Measurements from ENCODE around the gene BAHCC1. TPM values are rescaled to one million over a fixed set of nuclear protein-coding genes. Genes with fewer than 3 reads are reported as not detected.
A peak's percentile ranks its signal among the peaks of the same experiment; 100 is the strongest.

The BAHCC1 gene
- total RNA-seq, 1 donor from 2014 or later: 2.1 TPM

DNA sequence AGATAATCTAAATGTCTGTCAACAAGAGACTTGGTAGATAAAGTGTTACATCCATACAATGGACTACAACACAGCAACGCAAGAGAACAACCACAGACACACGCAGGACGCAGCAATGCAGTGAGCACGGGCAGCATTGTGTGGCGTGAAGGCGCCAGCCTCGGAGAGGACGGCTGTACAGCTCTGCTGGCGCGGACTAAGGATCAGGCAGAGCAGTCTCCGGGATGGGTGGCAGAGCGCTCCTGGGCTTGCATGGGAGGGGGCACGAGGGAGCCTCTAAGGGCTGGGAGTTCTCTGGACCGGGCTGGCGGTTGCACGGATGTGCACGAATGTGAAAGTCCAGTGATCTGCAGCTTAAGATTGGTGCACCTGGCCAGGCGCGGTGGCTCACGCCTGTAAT, 82.9 kb downstream of the BAHCC1 start:
- DNase-seq (ENCODE audit: low read depth in 2 of 2): no peak

DNA sequence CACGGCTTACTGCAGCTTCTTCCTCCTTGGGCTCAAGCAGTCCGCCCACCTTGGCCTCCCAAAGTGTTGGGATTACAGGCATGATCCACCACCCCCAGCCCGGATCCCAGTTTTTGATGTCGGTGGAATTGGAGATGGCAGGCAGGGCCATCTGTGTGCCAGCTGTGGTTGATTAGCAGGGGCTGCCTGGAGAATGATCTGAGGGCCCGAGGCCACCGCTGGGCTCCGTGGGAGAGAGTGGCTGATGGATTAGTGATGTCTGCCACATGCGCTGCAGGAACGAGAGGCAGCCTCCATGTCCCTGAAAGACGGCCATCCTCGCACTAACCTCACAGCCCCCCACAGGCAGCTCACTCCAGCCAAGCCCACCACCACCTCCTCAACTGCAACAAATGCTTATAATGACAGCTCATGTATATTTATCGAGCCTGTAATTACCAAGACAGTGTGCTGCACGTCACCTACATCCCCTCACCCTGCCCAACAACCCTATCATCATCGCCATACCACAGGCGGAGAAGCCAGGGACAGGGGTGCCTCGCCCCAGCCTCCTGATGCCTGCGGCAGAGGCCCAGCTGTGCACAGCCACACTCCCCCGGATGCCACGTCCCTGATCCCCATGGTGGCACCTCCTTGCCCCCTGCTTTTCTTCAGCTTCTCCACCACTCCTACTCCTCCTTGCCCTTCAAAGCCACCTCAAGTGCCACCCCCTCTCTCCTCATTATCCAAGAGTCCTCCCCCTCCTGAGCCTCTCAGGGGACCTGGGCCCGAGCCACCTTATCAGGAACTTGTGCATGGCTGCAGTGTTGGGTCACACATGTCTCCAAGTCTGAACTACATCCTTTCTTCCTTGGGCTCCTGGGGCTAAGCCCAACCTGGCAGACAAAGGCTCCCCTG, 84.2 kb downstream of the BAHCC1 start:
- no peak for DNase-seq (ENCODE audit: low read depth in 2 of 2)

DNA sequence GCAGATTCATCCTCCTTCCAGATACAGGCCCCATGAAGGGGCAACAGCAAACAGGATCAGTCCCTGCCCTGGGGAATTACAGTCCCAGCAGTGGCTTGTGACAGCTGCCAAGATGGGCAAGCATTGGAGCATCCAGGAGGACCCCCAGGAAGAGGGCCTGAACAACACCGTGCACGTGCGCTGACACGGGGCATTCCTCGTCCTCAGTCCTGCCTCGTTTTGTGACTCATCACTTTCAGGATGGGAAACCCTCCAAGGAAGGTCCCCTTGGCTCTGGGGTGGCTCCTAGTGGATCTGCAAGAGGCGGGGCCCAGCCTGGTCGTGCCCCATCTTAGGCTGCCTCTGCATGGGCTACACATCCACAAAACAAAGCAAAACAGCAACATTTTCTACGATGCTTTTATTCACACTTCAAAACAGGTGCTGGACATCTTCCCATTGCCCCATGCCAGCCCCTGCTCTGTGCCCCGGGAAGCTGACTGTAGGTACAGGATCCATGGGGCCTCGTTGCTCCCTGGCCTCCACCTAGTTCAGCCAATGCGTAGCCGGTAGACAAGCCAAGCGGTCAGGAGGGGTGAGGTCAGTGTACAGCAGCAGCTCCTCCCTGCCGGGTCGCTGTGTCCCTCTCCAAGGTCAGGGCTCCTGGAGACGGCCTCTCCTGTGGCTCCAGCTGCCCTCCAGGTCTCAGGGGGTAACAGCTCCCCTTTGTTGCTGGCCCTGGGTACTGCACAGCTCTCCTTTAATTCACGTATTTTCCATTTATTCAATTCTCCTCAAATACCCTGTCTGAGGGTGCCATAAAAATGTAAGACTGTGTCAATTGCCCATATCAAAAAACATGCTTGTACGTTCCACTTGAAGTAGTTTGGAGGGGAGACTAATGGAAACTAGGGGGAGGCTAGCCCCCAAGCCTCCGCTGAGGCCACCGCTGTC, 85.1 kb downstream of the BAHCC1 start:
- DNase-seq (ENCODE audit: low read depth in 2 of 2): no peak

DNA sequence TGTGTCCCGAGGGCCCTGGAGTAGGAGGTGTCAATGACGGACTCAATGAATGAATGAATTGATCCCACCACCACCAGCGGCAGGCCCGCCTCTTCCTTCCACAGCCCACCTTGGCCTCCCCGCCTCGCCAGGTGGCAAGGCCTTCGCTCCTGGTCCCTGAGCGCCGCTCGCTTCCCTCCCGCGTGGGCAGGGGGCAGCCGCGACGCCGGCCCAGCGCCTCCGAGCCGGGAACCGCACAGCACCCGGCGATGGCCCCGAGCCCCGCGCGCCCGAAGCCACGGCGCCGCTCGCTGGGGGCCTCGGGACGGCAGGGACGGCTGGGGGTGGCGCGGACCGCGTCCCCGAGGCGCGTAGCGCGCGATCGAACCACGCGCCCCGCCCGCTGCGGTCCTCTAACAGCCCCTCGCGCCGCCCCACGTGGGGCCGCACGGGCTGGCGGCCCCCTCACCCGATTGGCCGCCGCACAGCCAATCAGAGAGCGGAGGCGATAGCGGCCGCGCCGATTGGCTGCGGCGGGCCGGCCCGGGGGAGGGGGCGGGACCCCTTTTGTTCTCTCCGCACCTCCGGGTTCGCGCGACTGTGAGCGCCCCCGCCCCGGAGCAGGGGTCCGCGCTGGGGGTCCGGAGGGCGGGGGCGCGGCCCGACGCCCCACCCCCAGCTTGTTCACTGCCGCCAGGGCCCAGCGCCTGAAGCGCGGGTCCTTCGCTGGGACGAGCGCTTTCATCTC, 86.0 kb downstream of the BAHCC1 start:
- DNase-seq (ENCODE audit: low read depth in 2 of 2): peak in 1 of 2 donors; percentile 85

DNA sequence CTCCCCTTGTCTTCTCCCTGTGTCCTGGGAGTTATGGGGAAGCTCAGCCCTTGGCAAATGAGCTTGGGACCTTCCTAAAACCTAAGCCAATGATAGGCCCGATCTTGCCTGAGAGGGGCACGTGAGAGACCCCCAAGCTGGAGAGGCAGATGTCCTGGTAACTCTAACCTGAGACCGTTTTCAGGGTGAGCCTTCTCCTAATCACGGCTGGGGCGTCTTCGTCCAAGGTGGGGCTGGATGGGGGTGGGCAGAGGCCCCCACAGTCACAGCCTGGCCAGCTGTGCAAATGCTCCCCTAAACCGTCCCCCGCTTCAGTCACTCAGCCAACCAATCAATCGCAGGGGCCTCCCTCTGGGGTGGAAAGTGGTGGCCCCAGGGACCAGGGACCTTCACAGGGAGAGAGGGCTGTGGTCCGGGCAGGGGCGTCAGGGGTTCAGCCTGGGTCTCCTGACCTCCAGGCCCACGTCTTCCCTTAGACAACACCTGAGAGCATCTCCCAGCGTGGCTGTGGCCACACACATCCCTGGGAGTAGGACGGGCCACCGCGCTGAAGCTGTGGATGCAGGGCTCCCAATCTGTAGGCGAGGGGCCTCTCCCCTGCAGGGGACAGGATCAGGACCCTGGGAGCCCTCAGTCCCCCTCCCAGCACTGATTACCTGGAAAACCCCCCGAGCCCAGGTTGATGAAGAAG, 86.7 kb downstream of the BAHCC1 start:
- DNase-seq (ENCODE audit: low read depth in 2 of 2): no peak

DNA sequence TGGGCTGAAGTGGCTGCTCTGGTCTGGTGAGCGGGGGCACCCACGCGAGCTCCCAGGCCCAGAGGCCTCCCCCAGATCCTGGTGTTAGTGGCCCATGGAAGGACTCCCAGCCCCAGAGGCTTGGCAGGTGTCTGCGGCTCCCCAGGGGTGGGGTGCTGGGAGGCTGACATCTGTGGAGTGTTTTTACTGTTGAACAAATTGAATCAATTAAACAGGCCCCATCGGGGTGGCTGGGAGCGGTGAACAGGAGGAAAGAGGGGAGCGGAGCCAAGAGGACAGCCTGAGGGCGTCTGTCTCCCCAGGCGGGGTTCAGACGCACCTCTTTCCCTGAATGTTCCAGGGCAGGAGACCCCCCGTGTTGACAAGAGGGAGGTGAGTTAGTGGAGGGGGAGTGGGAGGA, 87.4 kb downstream of the BAHCC1 start:
- DNase-seq (ENCODE audit: low read depth in 2 of 2): no peak

DNA sequence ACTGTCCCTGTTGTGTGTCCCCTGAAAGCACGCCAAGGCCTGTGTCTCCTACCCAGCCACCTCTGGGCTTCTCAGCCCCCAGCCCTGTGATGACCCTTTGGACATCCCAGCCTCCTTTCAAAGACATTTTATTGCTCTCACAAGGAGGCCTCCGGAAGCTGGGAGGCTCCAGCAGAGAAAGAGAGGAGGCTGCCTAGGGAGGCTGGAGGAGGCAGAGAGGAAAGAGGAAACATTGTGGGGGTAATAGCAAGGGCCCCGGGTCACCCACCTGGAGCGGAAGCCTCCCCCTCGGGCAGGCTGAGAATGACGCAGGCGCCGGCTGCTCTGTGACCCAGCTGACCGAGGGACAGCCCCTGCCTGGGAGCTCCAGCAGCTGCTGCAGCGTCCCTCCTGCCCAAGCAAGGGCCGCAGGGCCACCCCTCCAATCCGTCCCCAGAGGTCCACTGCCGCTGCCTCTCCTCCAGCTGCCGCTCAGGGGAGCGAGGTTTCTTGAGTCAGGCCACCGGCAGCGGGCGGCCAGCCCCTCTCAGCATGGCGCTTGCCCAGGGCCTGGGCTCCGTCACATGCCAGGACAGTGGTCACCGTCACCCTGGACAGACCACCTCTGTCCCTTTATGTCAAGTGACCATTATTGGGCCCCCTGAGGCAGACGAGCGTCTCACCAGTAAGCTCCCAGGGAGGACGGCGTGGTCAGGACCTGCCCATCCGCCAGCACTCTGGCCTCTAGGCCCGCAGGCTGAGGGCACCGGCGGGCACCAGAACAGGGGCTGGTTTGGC, 88.0 kb downstream of the BAHCC1 start:
- DNase-seq (ENCODE audit: low read depth in 2 of 2): peak; percentile 82 to 94

DNA sequence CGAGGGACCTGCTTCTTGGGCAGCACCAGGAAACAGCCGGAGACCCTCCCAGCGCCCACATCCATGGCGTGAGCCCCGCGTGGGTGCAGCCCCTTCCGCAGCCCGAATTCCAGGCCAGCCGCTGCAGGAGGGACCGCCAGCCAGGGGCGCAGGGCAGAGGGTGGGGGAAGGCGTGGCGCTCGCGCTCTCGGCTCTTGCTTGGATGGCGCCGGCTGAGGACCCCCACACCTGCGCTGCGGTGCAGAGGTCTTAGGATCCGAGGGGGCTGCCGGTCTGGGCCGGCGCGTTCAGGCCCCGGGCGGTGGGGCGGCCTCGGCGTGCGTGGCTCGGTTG, 88.6 kb downstream of the BAHCC1 start:
- DNase-seq (ENCODE audit: low read depth in 2 of 2): no peak

DNA sequence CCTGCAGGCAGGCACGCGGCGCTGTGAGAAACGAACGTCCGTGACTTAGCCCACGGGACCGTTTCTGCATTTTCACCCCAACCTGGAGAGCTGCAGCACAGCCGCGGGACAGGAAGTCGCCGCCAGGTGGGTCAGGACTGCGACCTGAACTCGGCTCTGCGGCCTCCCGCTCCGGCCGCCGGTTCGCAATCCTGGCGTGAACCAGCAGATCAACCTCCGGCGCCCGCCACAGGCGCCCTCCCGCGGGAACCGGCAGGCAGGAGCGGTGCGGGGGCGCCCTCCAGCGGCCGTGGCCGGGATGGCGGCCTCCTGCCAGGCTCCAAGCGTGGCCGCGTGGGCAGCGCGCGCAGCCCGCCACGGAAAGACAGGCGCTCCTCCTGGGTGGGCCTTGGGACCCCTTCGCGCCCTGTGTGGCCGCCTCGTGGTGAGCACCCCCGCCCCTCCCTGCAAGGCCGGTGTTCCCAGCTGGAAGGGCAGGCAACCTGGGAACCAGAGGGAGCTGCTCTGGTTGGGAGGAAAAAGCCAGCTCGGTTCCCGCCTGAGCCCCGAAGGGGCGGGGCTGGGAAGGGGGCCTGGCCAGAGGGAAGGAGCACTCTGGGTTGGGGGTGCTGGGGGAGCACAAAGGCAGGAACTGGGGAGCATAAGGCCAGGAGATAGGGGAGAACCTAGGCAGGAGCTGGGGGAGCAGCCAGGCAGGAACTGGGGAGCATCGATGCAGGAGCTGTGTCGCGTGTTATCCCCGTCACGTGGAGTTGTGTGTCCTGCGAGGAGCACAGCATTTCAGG, 89.1 kb downstream of the BAHCC1 start:
- peak; percentile 61 to 82 for DNase-seq (ENCODE audit: low read depth in 2 of 2)

DNA sequence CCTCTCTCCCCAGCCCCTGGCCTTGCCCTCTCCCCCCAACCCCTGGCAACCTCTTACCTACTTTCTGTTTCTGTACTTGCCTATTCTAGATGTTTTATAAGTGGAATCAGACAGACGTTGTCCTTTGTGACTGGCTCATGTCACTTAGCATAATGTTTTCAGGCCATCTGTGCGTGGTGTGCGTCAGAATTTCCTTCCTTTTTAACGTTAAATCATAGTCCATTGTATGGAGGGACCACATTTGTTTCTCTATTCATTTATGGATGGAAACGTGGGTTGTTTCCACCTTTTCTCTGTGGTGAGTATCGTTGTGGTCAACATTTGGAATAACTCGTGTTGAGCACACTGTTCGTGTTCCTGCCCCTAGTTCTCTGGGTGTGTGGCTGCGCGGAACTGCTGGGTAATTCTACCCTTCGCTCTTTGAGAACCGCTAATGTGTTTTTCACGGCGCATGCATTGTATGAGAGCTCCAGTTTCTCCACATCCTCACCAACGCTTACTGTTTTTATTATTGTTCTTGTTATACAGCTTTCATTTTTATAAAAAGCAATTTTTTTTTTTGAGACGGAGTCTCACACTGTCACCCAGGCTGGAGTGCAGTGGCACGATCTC, 91.0 kb downstream of the BAHCC1 start:
- peak; percentile 95 to 97 for DNase-seq (ENCODE audit: low read depth in 2 of 2)

DNA sequence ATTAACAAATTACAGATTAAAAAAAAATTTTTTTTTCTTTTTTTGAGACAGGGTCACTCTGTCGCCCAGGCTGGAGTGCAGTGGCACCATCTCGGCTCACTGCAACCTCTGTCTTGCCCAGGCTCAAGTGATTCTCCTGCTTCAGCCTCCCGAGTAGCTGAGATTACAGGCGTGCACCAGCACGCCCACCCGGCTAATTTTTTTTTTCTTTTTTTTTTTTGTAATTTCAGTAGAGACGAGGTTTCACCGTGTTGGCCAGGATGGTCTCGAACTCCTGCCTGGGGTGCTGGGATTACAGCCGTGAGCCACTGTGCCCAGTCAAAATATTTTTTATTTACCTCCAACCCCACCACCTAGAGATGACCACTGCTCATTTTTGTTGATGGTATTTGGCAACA, 91.8 kb downstream of the BAHCC1 start:
- DNase-seq (ENCODE audit: low read depth in 2 of 2): no peak

DNA sequence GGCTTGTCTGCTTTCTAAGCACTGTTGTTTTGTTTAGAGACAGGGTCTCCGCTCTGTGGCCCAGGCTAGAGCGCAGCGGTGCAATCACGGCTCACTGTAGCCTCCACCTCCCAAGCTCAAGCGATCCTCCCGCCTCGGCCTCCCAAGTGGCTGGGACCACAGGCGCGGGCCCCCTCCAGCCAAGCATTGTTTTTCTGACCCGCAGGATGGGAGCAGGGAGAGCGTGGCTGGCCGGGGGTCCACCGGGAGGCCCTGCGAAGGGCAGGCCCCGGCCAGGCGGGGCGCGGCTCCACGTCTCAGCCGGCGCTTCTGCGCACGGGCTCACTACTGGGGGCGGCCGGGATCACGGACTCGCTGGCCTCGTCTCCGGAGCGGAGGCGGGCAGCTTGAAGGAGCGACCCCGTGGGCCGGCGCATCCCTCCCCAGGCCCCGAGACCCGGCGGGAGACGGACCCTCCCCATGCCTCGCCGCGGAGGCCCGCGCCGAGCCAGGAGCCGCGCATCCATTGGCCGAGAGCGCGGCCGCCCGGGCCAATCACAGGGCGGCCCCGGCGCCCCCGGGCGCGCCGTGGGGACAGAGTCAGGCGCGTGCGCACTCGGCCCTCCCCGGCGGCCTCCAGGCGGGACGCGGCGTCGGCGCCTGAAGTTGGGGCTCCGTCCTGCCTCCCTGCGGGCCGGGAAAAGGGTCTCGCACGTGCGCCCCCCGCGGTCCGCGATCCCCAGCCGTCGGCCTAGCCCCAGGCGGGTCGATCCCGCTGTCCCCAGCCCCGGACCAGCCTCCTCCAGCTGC, 92.4 kb downstream of the BAHCC1 start:
- peak in 1 of 2 donors; percentile 79 for DNase-seq (ENCODE audit: low read depth in 2 of 2)

DNA sequence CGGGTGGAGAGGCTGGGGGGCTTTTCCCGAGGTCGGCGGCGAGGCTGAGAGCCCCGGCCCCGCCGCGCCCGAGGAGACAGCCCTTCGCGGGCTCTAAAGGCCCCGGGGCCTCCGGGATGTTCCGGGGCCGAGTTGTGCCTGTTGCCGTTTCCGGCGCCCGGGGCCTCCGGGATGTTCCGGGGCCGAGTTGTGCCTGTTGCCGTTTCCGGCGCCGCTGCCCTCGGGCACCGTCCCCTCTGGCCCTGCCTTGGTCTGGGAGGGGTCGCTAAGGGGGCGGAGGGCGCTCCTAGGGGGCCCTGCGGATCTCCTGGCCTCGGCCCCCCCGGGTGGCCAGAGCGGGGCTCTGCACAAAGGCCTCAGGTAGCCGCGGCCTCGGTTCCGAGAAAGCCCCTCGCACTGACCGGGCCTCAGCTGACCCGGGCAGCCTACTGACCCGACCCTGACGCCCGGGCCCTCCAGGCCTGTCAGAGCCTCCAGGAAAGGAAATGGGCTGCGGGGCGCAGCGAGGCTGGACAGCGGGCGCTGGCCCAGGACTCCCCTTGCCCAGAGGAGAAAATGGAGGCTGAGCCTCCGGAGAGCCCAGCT, 93.1 kb downstream of the BAHCC1 start:
- DNase-seq (ENCODE audit: low read depth in 2 of 2): no peak

DNA sequence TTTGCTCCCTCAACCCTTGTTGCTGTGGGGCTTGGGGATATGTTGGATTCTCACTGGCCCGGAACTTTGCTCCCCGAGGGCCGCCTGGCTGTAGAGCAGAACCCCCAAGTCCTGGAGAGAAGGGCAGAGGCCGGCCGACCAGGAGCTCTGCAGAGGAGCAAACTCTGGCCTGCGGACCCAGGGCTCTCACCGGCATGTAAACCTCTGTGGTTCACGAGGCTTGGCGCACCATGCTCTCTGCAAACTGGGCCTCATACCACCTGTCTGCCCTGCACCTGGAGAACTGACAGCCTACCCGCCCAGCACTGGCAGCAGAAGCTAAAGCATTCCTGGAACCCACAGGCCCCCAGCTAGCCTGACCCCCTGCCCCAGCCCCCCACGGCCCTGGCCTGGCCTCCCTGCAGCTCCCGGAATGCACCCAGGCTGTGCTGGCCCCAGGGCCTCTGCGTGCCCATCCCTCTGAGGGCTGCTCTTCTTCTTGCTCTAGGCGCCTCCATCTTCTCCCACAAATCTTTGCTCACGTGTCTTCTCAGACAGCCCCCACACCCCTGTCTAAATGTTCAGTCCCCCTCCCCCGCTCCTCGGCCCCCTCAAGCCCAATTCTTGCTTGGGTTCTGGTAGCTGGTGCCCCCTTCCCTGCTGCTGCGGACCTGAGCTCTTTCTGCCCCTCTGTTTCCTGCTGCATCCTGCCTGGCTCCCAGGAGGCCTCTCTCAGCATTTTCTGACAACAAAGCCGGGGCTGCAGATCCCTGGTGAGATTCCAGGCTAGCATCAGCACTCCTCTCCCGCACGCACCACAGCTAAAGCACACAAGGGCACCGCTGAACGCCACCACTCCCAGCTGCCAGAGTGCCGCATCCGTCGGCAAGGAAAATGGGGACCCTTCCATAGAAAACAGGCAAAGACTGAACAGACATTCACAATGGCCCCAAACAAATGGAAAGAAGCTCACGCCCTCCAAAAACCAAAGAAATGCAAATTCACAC, 94.0 kb downstream of the BAHCC1 start:
- DNase-seq (ENCODE audit: low read depth in 2 of 2): no peak

DNA sequence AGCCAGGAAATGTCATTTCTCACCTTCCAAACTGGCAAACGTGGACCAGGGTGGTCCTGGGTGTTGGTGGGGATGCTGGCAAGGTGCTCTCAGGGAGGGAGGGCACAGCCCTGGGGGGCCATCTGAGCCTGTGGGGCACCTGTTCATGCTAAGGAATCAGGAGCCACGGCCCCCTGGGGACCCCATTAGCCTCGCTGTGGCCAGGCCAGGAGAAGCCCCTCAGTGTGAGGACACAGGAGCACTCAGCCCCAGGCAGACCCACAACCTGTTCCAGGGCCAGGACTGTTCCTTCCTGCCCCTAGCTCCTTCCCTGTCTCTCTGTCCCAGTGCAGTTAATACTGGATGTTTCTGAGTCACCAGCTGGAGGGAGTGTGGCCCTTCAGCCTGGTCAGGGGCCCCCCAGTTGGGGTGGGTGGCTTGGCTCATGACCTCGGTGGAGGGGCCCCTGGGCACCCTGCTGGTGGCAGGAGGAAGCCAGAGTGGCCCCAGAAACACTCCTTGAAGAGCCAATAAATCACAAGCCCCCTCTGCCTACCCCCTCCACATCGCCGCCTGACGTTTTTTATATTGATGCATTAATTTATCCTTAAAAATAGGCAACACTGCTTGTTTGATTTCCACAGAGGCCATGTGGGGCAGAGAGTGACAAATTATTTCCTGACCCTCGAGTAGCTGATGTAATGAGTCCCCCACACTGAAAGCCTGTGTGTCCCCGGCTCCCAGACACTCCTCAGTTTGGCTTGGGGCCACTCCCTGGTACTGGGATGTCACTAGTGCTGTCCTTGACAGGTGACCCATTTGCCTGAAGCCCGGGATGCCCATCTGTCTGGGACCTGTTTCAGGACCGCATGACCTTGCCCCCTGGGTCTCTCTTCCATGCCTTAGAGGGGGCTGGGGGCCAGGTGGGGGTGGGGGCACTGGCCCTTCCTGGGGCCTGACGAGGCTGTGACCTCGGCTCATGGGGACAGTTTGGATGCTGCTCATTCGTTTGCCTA, 95.0 kb downstream of the BAHCC1 start:
- no peak for DNase-seq (ENCODE audit: low read depth in 2 of 2)

DNA sequence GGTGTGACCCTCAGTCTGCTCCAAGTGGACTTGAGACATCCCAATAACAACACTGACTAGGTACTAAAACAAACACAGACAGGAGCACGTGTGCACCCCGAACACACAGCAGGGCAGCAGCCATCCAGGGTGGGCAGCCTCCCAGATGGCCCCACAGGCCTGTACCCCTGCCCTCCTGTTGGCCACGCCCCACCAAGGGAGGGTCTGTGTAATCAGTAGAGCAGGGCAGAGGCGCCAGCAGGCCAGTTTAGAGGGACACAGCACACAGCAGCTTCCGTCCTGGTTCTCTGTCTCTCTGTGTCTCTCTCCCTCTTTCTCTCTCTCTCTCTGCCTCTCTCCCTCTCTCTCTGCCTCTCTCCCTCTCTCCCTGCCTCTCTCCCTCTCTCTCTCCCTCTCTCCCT, 95.9 kb downstream of the BAHCC1 start:
- DNase-seq (ENCODE audit: low read depth in 2 of 2): no peak

All from dermis microvascular lymphatic vessel endothelial cell (primary cell).